HG02571 (cell line): ENCODE data around the gene HSD17B10.
A peak's percentile ranks its signal among the peaks of the same experiment; 100 is the strongest.
"Not testable (repeated sequence)": the region's sequence is repeated elsewhere in the genome, so short reads cannot be mapped to it uniquely, and the experiment has no call there.

Experiments used
- ATAC-seq: cut with Tn5 transposase; IDR thresholded peaks from one replicate; pipeline ENCODE4 v1.9.1; 2021; ENCODE audit warnings: mild to moderate bottlenecking, moderate library complexity; ENCODE audit not compliant: unreplicated experiment

The HSD17B10 gene

DNA sequence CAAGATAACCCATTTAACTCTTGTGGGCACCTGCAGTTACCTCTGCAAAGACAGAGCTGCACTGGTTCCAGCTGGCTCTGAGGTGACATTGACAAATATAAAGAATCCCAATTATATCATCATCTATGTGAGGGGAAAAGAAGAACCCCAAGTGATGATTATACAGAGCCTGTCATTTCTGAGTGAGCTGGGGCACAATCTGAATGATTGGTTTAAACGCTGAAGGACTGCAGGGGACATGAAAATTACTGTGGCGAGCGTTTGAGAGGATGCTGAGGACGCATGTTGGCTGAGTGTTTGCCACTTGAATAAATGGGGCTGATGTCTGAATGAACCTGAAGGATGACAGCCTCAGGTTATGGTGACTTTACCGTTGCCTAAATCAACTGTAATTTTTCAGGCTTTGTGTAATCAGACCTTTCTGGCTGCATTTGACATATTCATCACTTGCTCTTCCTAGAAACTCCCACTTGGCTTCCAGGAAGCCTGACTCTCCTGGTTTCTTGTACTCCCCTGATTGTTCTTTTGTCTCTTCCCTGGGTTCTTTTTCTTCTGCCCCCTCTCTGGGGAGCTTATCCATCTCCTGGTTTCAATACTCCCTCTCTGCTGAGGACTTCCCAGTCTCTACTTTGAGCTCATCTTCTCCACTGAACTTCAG is 4.1 kb upstream of the HSD17B10 start:
- ATAC-seq = no peak

- no peak for ATAC-seq
These were observed 3.0 kb upstream of the HSD17B10 start for GRCh38 chrX:53437206-53437605.

DNA sequence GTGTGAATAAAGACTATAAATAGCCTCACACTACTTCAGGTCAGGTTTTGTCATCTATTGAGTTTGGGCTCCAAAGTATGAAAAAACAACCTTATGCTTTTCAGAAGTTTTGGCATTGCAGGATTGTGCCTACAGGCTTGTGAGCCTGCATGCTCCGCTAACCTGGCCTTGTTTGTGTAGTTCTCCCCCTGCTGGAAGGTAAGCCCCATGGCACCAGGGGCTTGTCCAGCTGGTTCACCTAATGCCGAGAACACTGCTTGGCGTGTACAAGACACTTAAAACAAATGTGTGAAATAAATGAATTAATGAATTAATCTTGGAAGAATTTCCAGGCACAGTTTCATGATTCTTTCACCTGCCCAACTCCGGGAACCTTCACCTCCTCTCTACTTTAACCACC is 1.8 kb upstream of the HSD17B10 start:
- ATAC-seq = peak; percentile 59

GRCh38 chrX:53430231-53430630 is 3.9 kb downstream of the HSD17B10 start:
- no peak for ATAC-seq

DNA sequence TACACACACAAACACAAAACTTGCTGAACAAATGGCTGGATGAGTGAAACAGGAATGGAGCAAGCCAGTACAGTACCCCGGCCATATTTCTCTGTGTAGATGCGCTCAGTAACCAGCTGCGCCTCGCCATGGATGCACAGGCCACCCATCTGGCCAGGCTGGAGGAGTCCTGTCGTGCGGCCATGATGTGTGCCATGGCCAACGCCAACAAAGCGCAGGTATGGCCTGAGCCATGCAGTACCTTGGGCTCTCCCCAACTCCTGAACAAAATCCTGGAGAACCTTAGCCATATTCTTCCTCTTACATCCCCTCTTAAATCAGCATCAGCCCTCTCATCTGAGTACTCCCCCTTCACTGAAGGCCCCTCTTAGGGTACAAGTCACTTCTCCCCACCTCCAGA is 4.4 kb downstream of the HSD17B10 start:
- ATAC-seq = no peak

DNA sequence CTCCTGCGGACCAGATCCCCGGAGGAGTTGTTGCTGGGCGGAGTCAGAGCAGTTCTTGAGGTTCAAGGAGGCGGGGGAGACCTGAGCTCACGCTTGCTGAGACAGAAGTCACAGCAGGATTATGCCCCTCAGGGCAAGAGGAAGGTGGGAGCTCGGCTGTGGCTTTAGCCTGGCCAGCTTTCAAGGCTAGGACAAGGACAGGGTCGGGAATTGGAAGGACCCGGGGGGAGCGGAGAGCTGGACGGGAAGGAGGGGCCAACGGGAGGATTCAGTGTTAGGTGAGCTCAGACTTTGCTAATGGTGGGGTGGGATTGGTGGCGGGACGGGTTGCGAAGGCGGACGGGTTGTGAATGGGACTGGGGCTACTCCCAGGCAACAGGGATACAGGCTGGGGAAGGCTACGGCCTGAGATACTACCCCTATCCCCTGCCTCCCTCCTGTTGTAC is 11.3 kb downstream of the HSD17B10 start, which contains the start of gene RIBC1:
RIBC1 (plus strand) TSS at position 13 of the 446 bp plus-strand sequence. CDS start 3,404 bp downstream, outside the sequence.
- ATAC-seq = no peak

GRCh38 chrX:53422086-53422860 is 11.9 kb downstream of the HSD17B10 start, which contains the start of gene SMC1A:
Gene SMC1A, minus strand, starts transcription at chrX:53422654. Its CDS starts 54 bp downstream, at chrX:53422600.
- peak; percentile 93 for ATAC-seq

DNA sequence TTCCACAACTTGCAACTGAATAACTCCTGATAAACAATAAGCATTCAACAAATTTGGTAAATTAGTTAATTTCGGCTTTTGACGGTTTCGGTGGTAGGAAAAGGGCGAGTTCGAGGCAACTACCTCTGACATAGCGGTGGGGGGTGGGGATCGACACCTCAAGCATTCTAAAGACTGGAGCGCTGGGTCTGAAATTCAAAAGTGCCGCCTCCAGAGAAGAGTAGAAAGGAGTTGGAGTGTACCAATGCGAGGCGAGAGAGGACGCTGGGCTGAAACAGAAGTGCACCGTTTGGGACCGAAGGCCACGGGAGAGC is 12.4 kb downstream of the HSD17B10 start:
- ATAC-seq = peak; percentile 14

DNA sequence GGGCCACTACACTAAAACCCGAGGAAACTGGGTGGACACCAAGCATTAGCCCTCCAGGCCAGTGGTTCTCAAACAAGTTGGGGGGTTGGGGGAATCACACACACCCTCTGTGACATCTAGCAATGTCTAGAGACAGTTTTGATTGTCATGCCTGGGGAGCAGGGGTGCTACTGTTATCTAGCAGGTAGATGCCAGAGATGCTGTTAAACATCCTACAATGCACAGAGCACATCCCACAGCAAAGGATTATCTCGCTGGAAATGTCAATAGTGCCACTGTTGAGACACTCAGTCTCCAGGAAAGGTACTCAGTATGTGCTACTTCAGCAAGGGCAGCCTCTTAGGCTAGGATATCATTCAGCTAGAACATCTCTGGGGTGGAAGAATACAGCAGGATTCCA is 13.0 kb downstream of the HSD17B10 start:
- ATAC-seq = no peak

DNA sequence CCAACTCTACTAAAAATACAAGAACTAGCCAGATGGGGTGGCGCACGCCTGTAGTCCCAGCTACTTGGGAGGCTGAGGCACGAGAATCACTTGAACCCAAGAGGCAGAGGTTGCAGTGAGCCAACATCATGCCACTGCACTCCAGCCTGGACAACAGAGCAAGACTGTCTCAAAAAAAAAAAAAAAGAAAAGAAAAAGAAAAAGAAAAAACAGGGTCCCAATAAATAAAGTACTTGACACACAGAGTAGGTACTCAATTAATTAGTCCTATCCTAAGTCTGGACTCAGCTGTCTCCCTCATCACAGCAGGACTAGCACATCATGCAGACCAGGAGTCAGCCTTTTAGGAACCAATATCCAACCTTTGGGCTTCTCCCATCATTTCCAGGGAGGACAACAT is 13.8 kb downstream of the HSD17B10 start:
- ATAC-seq = not testable (repeated sequence)

- ATAC-seq = no peak
These were observed 21.7 kb downstream of the HSD17B10 start for GRCh38 chrX:53412446-53412845.

DNA sequence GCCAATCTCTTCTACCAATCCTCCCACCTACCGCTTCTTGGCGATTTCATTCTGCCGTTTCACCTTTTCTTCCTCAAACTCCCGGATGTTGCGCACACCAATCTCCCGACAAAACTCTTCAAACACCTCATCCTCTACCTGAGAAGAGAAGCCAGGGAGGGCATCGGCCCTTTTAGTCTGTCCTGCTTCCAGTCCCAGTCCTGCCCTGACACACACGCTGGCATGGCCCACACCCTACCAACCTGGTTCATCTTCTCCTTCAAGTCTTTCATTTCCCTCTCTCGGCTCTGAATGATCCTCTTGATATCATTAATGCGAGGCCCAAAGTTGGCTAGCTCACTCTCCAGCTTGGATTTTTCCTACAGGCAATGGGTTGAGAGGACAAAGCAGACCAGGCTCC is 30.6 kb downstream of the HSD17B10 start:
- ATAC-seq = no peak

DNA sequence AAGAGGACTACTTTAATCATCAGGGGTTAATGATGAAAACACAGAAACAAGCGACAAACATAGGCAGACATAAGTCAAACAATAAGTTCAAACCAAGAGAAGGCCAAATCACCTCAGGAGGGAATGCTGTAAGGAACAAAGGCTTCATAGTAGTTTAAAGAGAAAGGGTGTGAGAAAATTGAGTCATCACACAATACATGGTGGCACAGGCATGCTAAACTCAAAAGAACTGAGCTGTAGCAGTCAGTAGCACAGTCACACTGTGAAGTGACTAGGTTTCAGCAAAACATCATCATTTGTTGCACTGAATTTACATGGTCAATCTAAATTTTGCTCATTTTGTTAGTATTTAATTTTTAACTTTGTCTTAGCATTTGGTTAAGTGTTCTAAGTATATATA is 36.0 kb downstream of the HSD17B10 start:
- no peak for ATAC-seq

DNA sequence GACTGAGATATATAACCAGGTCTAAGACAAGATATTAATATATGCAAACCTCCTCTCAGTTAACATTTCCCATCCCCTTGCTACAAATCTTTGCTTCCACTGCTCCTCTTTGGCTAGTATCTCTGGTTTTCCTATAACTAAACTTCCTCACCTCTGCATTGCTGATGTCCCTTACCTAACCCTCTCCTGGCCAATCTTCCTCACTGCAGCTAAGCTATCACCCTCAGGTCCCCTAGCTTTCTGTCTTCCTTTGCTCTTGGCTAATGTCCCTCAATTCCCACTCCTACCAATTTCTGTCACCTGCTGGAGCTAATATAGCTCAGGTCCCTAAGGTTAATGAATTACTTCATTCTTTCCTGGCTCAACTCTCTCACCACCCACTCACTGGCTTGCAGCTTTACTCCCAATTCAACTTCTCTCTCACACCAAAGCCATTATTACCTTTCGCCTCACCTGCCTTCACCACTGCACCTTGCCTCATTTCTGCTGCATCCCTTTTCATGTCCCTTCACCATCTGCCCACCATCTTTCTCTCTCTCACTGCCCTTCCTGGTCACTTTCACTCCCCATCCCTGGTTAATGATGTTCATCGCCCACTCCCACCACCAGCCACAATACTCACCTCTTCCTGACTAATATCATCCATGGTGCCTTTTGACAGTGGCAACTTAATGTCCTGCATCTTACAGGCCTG is 38.4 kb downstream of the HSD17B10 start:
- ATAC-seq = no peak

- ATAC-seq = no peak
These were observed 50.6 kb downstream of the HSD17B10 start for GRCh38 chrX:53383376-53384076.
